ENCODE data around the gene SIK3.
"Not testable (repeated sequence)": the region's sequence is repeated elsewhere in the genome, so short reads cannot be mapped to it uniquely, and the experiment has no call there.

The SIK3 gene

DNA sequence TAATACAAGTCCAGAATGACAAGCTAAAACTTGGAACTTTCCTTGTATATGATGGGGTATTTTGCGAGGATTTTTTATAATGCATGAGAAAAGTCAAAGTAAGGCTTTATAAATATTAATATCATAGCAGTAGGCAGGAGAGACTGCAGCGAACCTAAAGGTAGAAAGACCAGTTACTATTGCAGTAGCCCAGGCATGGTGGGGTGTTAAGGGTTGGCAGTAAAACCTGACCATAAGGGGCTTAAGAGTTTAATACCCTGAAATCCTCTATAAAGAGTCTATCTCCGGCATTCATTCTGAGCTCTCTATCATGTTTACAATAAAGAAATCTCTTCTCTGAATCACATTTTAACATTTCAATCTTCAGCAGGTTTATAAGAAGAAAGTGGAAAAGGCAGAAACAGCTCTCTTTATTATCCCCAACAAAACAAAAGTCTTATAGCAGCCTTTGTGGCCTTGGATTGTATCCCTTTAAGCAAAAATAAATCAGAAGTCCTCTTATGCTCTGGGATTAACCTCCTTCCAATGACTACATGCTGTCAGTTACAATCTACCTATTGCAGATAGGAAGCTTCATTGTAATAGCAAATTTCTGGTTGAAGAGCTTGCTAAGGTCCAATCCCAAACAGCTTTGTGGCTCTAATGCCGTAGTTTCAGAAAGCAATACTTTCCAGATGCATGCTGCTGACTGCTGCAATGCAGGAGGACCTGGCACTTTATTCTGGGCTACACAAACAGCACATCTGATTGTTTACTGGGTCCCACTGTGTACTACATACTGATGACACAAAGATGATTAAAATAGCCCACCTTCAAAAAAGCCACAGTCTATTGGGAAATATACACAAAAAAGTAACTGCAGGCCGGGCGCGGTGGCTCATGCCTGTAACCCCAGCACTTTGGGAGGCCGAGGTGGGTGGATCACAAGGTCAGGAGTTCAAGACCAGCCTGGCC is 45.8 kb downstream of the SIK3 start:
- Histone ChIP-seq H3K27ac (no peak overlapping the region), H3K79me2 (ENCODE audit: insufficient read depth, low read depth) (no peaks in the 10 kb centered on the region; the same call in 1 of the 2 replicates)

DNA sequence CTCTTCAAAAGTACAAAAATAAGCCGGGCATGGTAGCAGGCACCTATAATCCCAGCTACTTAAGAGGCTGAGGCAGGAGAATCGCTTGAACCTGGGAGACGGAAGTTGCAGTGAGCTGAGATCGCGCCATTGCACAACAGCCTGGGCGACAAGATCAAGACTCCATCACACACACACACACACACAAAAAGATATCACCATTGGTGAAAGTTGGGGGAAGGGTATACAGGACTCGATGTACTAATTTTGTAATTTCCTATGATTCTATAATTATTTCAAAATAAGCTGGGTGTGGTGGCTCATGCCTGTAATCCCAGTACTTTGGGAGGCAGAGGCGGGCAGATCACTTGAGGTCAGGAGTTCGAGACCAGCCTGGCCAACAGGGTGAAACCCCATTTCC is 48.1 kb downstream of the SIK3 start:
- H4K20me1 ChIP-seq (ENCODE audit: insufficient read depth); H3K4me2 ChIP-seq; H3K79me2 ChIP-seq (ENCODE audit: insufficient read depth, low read depth); H3K9ac ChIP-seq; H3K4me3 ChIP-seq (IDR thresholded peaks at IDR 0.05; ENCODE audit: insufficient read depth, low read depth, low read length); H2AFZ ChIP-seq (ENCODE audit: low read depth); H3K27me3 ChIP-seq (ENCODE audit: insufficient read depth, low read depth); H3K27ac ChIP-seq; H3K36me3 ChIP-seq (ENCODE audit: insufficient read depth): not testable (repeated sequence)
- peaks cover 11% of the 10 kb centered on the region for H3K4me1 ChIP-seq (ENCODE audit: low read depth, poor library complexity, severe bottlenecking)

More for the DNA sequence above, 45.8 kb downstream of the SIK3 start:
- H3K4me2 ChIP-seq: no peak overlapping the region
- H3K36me3 ChIP-seq (ENCODE audit: insufficient read depth): no peaks in the 10 kb centered on the region
- no peaks in the 10 kb centered on the region for H4K20me1 ChIP-seq (ENCODE audit: insufficient read depth)
- no peaks in the 10 kb centered on the region for H3K27me3 ChIP-seq (ENCODE audit: insufficient read depth, low read depth)
- TF ChIP-seq, protein P1, sequence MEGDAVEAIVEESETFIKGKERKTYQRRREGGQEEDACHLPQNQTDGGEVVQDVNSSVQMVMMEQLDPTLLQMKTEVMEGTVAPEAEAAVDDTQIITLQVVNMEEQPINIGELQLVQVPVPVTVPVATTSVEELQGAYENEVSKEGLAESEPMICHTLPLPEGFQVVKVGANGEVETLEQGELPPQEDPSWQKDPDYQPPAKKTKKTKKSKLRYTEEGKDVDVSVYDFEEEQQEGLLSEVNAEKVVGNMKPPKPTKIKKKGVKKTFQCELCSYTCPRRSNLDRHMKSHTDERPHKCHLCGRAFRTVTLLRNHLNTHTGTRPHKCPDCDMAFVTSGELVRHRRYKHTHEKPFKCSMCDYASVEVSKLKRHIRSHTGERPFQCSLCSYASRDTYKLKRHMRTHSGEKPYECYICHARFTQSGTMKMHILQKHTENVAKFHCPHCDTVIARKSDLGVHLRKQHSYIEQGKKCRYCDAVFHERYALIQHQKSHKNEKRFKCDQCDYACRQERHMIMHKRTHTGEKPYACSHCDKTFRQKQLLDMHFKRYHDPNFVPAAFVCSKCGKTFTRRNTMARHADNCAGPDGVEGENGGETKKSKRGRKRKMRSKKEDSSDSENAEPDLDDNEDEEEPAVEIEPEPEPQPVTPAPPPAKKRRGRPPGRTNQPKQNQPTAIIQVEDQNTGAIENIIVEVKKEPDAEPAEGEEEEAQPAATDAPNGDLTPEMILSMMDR (conservative IDR thresholded peaks at IDR 0.05; ENCODE audit: low read depth, low read length): no peak
- H3K4me3 ChIP-seq (IDR thresholded peaks at IDR 0.05; ENCODE audit: insufficient read depth, low read depth, low read length): no peak overlapping the region
- H2AFZ ChIP-seq (ENCODE audit: low read depth): no peak overlapping the region
- no peak overlapping the region for H3K9ac ChIP-seq
- no peaks in the 10 kb centered on the region for H3K4me1 ChIP-seq (ENCODE audit: low read depth, poor library complexity, severe bottlenecking)

DNA sequence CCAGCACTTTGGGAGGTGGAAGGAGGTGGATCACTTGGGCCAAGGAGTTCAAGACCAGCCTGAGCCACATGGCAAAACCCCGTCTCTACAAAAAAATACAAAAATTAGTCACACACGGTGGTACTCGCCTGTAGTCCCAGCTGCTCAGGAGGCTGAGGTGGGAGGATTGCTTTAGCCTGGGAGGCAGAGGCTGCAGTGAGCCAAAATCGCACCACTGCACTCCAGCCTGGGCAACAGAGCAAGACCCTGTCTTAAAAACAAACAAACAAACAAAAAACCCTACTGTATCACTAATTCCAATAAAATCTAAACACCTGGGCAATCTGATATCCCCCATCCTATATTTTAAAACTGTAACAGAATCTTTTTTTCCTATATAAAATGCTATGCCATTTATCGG is 51.6 kb downstream of the SIK3 start:
- peaks cover 26% of the 10 kb centered on the region; the same call in 1 of the 2 replicates for H3K79me2 ChIP-seq (ENCODE audit: insufficient read depth, low read depth)
- H2AFZ ChIP-seq (ENCODE audit: low read depth); H3K4me3 ChIP-seq (IDR thresholded peaks at IDR 0.05; ENCODE audit: insufficient read depth, low read depth, low read length); H3K36me3 ChIP-seq (ENCODE audit: insufficient read depth); H3K27me3 ChIP-seq (ENCODE audit: insufficient read depth, low read depth); H3K9ac ChIP-seq; H4K20me1 ChIP-seq (ENCODE audit: insufficient read depth); H3K27ac ChIP-seq; H3K4me2 ChIP-seq: not testable (repeated sequence)
- H3K4me1 ChIP-seq (ENCODE audit: low read depth, poor library complexity, severe bottlenecking): peaks cover 30% of the 10 kb centered on the region

DNA sequence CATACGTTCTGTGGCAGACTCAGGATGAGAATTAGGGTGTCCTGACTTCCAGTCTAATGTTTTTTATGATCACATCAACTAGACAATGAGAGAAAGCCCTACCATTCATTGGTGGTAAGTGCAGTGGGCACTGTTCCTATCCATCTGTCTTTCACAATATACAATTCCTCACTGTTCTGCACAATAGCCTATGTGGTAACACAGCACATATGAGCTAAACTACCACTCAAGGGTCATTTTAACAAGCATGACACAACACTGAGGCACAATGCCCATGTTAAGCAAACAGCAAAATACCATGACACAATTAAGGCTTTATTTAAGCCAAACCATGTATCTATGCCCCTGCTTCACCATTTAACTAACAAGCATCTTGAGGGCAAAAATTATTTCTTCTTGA is 52.3 kb downstream of the SIK3 start:
- H3K4me2 ChIP-seq: no peak overlapping the region
- no peak overlapping the region for H3K9ac ChIP-seq
- H3K27me3 ChIP-seq (ENCODE audit: insufficient read depth, low read depth): no peaks in the 10 kb centered on the region
- H4K20me1 ChIP-seq (ENCODE audit: insufficient read depth): no peaks in the 10 kb centered on the region
- no peaks in the 10 kb centered on the region for H3K36me3 ChIP-seq (ENCODE audit: insufficient read depth)
- H2AFZ ChIP-seq (ENCODE audit: low read depth): no peak overlapping the region
- H3K4me1 ChIP-seq (ENCODE audit: low read depth, poor library complexity, severe bottlenecking): peaks cover 35% of the 10 kb centered on the region
- H3K27ac ChIP-seq: no peak overlapping the region
- no peak overlapping the region for H3K4me3 ChIP-seq (IDR thresholded peaks at IDR 0.05; ENCODE audit: insufficient read depth, low read depth, low read length)
- TF ChIP-seq, protein P1 (conservative IDR thresholded peaks at IDR 0.05; ENCODE audit: low read depth, low read length): no peak
- peaks cover 28% of the 10 kb centered on the region; the same call in 1 of the 2 replicates for H3K79me2 ChIP-seq (ENCODE audit: insufficient read depth, low read depth)

DNA sequence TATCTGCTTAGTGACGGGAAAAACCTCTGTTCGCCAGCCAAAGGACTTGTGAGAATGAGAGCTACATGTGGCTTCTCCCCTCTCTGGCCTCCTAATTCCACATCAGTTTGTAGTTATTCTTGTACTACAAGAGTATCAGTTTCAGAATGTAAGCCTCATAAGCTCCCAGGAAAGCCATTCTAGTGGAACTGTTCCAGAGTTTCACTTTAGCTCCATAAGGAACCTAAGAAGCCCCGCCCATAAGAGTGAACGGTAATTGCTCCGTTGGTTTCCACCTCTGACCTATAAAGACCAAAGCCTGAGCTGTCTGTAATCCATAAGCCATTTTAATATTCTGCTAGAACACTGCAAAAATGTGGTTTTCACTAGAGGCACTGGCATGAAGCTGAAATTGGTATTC is 53.0 kb downstream of the SIK3 start:
- H3K27me3 ChIP-seq (ENCODE audit: insufficient read depth, low read depth): no peaks in the 10 kb centered on the region
- no peak overlapping the region for H3K27ac ChIP-seq
- no peaks in the 10 kb centered on the region for H4K20me1 ChIP-seq (ENCODE audit: insufficient read depth)
- TF ChIP-seq, protein P1 (conservative IDR thresholded peaks at IDR 0.05; ENCODE audit: low read depth, low read length): no peak
- peaks cover 29% of the 10 kb centered on the region; the same call in 1 of the 2 replicates for H3K79me2 ChIP-seq (ENCODE audit: insufficient read depth, low read depth)
- H2AFZ ChIP-seq (ENCODE audit: low read depth): no peak overlapping the region
- no peak overlapping the region for H3K9ac ChIP-seq
- peaks cover 36% of the 10 kb centered on the region for H3K4me1 ChIP-seq (ENCODE audit: low read depth, poor library complexity, severe bottlenecking)
- H3K36me3 ChIP-seq (ENCODE audit: insufficient read depth): no peaks in the 10 kb centered on the region
- H3K4me3 ChIP-seq (IDR thresholded peaks at IDR 0.05; ENCODE audit: insufficient read depth, low read depth, low read length): no peak overlapping the region
- no peak overlapping the region for H3K4me2 ChIP-seq
